ENCODE results near the gene HIGD1A. TPM values are rescaled to one million over a fixed set of nuclear protein-coding genes. Genes with fewer than 3 reads are reported as not detected.

The HIGD1A gene
- total and polyA plus RNA-seq, 2 of the 8 experiments (the other 6 are each of a cell fraction or from before 2014, with no cell fraction given): 67.3 to 95.4 TPM

- TF ChIP-seq ATF2 (IDR thresholded peaks at IDR 0.05; ENCODE audit: low read length) (no peak), KDM4A (IDR thresholded peaks at IDR 0.05; ENCODE audit: low read depth, low read length, severe bottlenecking) (no peak), SAP30 (IDR thresholded peaks at IDR 0.05; ENCODE audit: insufficient read depth, insufficient replicate concordance, low read length) (no peak)
Measured at GRCh38 chr3:42751609-42752008, 52.7 kb downstream of the HIGD1A start (continued).

Data from H1 (cell line).